ENCODE measurements around the gene IGSF6. TPM values are rescaled to one million over a fixed set of nuclear protein-coding genes. Genes with fewer than 3 reads are reported as not detected.

Gene IGSF6
- total and polyA plus RNA-seq, 2 donors (not counting 1 experiment from before 2014, with no cell fraction given): 0.33 to 1.3 TPM

DNA sequence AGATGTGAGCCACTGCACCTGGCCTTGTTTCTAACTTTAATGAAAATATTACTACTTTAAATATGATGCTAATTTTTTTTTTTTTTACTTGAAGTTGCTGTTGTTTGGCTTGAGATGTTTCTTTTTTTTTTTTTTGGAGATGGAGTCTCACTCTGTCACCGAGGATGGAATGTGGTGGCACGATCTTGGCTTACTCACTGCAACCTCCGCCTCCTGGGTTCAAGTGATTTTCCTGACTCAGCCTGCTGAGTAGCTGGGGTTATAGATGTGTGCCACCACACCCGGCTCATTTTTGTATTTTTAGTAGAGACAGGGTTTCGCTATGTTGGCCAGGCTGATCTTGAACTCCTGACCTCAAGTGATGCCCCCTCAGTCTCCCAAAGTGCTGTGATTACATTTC, 23.6 kb downstream of the IGSF6 start:
- peaks cover 8 to 27% of the 10 kb centered on the region in 2 experiments for H3K36me3 ChIP-seq (replicated peaks in 1 of 2; ENCODE audit: control extremely low read depth in 1 of 2, control insufficient read depth in 1 of 2, extremely low read depth in 1 of 2, insufficient read depth in 2 of 2, low read length in 1 of 2)
- H3K9ac ChIP-seq (ENCODE audit: low read length): no peak overlapping the region
- H3K27me3 ChIP-seq (replicated peaks in 1 of 4; ENCODE audit: control extremely low read depth in 1 of 4, control insufficient read depth in 3 of 4, insufficient read depth in 4 of 4, low read length in 3 of 4): no peaks in the 10 kb centered on the region
- no peak overlapping the region for H2AFZ ChIP-seq (ENCODE audit: insufficient read depth, low read depth, low read length, poor library complexity, severe bottlenecking)
- no peaks in the 10 kb centered on the region for H3K27me3 Mint-ChIP-seq
- no peak for TF ChIP-seq EZH2 (IDR thresholded peaks at IDR 0.05; ENCODE audit: borderline replicate concordance, insufficient read depth, low read depth, low read length, poor library complexity, severe bottlenecking)
- TF ChIP-seq, protein P1, sequence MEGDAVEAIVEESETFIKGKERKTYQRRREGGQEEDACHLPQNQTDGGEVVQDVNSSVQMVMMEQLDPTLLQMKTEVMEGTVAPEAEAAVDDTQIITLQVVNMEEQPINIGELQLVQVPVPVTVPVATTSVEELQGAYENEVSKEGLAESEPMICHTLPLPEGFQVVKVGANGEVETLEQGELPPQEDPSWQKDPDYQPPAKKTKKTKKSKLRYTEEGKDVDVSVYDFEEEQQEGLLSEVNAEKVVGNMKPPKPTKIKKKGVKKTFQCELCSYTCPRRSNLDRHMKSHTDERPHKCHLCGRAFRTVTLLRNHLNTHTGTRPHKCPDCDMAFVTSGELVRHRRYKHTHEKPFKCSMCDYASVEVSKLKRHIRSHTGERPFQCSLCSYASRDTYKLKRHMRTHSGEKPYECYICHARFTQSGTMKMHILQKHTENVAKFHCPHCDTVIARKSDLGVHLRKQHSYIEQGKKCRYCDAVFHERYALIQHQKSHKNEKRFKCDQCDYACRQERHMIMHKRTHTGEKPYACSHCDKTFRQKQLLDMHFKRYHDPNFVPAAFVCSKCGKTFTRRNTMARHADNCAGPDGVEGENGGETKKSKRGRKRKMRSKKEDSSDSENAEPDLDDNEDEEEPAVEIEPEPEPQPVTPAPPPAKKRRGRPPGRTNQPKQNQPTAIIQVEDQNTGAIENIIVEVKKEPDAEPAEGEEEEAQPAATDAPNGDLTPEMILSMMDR (IDR thresholded peaks at IDR 0.05): no peak
- H3K4me1 Mint-ChIP-seq: peaks cover 2% of the 10 kb centered on the region
- ChIA-PET CTCF (no interaction called here), POLR2A (no interaction called here)
- H4K20me1 ChIP-seq (ENCODE audit: control insufficient read depth, insufficient read depth, low read length, poor library complexity, severe bottlenecking): no peaks in the 10 kb centered on the region
- no peaks in the 10 kb centered on the region for H3K9me3 Mint-ChIP-seq (ENCODE audit: insufficient read depth)
- DNase-seq (no peak), ATAC-seq (ENCODE audit: low read depth) (no peak)
- H3K4me1 ChIP-seq (ENCODE audit: control insufficient read depth in 2 of 2, insufficient read depth in 2 of 2, low read length in 2 of 2): no peaks in the 10 kb centered on the region
- H3K27ac Mint-ChIP-seq: no peak overlapping the region
- WGBS (ENCODE audit: insufficient coverage): 100% methylated on average over 4 of the region's 5 CpGs
- H3K9me3 ChIP-seq (ENCODE audit: control extremely low read depth in 1 of 3, control insufficient read depth in 2 of 3, insufficient read depth in 1 of 3, low read length in 2 of 3): peaks cover 0 to 4% (median 0%) of the 10 kb centered on the region in 3 donors
- intact Hi-C loops (cut with micrococcal nuclease): no loop called here
- no peak overlapping the region for H3K4me2 ChIP-seq (replicated peaks; ENCODE audit: low read depth, low read length, poor library complexity, severe bottlenecking)
- peaks cover 3% of the 10 kb centered on the region for H3K79me2 ChIP-seq (ENCODE audit: control insufficient read depth, insufficient read depth, low read length)
- H3K4me3 ChIP-seq (ENCODE audit: control extremely low read depth in 1 of 5, extremely low read depth in 1 of 5, insufficient read depth in 1 of 5, low read depth in 2 of 5, low read length in 4 of 5): no peak overlapping the region
- H3K27ac ChIP-seq (ENCODE audit: low read length in 2 of 2): no peak overlapping the region
- no peak overlapping the region for H3K4me3 Mint-ChIP-seq

DNA sequence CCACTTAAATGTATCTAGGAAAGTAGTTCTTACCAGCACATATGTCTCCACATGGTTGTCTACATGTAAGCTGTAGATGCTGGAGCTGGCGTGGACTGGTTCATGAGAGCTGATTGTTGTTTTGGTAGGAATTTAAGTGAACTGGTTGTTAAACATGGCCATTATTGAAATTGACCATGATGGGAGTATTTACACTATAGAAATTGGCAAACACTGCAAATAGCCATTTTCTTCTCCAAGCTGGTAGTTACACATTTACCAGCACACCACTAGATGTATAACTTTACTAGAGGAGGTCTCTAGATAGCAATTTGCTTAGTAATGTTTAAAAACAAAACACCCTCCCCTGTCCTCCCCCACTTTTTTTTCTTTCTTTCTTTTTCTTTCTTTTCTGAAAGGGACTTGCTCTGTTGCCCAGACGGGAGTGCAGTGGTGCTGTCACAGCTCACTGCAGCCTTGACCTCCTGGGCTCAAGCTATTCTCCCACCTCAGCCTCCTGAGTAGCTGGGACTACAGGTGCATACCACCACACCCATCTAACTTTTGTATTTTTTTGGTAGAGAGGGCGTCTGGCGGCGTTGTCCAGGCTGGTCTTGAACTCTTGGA, 24.2 kb downstream of the IGSF6 start:
- DNase-seq: no peak
- TF ChIP-seq EZH2 (IDR thresholded peaks at IDR 0.05; ENCODE audit: borderline replicate concordance, insufficient read depth, low read depth, low read length, poor library complexity, severe bottlenecking): no peak
- TF ChIP-seq, protein P1 (IDR thresholded peaks at IDR 0.05): no peak
- Mint-ChIP-seq H3K27me3 (no peaks in the 10 kb centered on the region), H3K9me3 (ENCODE audit: insufficient read depth) (no peaks in the 10 kb centered on the region), H3K4me1 (peaks cover 2% of the 10 kb centered on the region), H3K4me3 (no peak overlapping the region), H3K27ac (no peak overlapping the region)
- no peaks in the 10 kb centered on the region for H4K20me1 ChIP-seq (ENCODE audit: control insufficient read depth, insufficient read depth, low read length, poor library complexity, severe bottlenecking)
- 100% methylated on average over 1 of the region's 5 CpGs for whole genome bisulfite sequencing (ENCODE audit: insufficient coverage)
- H3K27me3 ChIP-seq (replicated peaks in 1 of 4; ENCODE audit: control extremely low read depth in 1 of 4, control insufficient read depth in 3 of 4, insufficient read depth in 4 of 4, low read length in 3 of 4): no peaks in the 10 kb centered on the region
- POLR2A ChIA-PET: no interaction called here
- no peak overlapping the region for H3K9ac ChIP-seq (ENCODE audit: low read length)
- H3K27ac ChIP-seq (ENCODE audit: low read length in 2 of 2): no peak overlapping the region
- CTCF ChIA-PET: interaction anchor here (0.6 kb wide), 1 partner anchor 44 kb away, joined by 3 read pairs; no protein-coding TSS in a partner anchor
- H3K79me2 ChIP-seq (ENCODE audit: control insufficient read depth, insufficient read depth, low read length): peaks cover 3% of the 10 kb centered on the region
- ATAC-seq (ENCODE audit: low read depth): no peak
- H2AFZ ChIP-seq (ENCODE audit: insufficient read depth, low read depth, low read length, poor library complexity, severe bottlenecking): no peak overlapping the region
- H3K9me3 ChIP-seq (ENCODE audit: control extremely low read depth in 1 of 3, control insufficient read depth in 2 of 3, insufficient read depth in 1 of 3, low read length in 2 of 3): peaks cover 0 to 4% (median 0%) of the 10 kb centered on the region in 3 donors
- no peaks in the 10 kb centered on the region for H3K4me1 ChIP-seq (ENCODE audit: control insufficient read depth in 2 of 2, insufficient read depth in 2 of 2, low read length in 2 of 2)
- no peak overlapping the region for H3K4me2 ChIP-seq (replicated peaks; ENCODE audit: low read depth, low read length, poor library complexity, severe bottlenecking)
- peaks cover 8 to 27% of the 10 kb centered on the region in 2 experiments for H3K36me3 ChIP-seq (replicated peaks in 1 of 2; ENCODE audit: control extremely low read depth in 1 of 2, control insufficient read depth in 1 of 2, extremely low read depth in 1 of 2, insufficient read depth in 2 of 2, low read length in 1 of 2)
- intact Hi-C loops (cut with micrococcal nuclease): no loop called here
- H3K4me3 ChIP-seq (ENCODE audit: control extremely low read depth in 1 of 5, extremely low read depth in 1 of 5, insufficient read depth in 1 of 5, low read depth in 2 of 5, low read length in 4 of 5): no peak overlapping the region

All from B cell (primary cell).